Prostate gland (tissue), 2 donors: ENCODE data around the gene CPA1. TPM values are rescaled to one million over a fixed set of nuclear protein-coding genes. Genes with fewer than 3 reads are reported as not detected.

Source experiments
- DNase-seq: peaks from one replicate; pipeline ENCODE4 v3.0.0-alpha.2; 2019; ENCODE audit warnings: low spot score
- H3K27ac ChIP-seq, 2 donors: fragments of 200-600 bp; sonication (generic); 2 replicates each; pipeline ENCODE4 v1.5.1; 2017 to 2019
- H3K27me3 ChIP-seq: fragments of 200-600 bp; sonication (generic); replicated peaks from 2 replicates; pipeline ENCODE4 v1.5.1; 2019; ENCODE audit not compliant: insufficient read depth
- H3K36me3 ChIP-seq, 2 donors: fragments of 200-600 bp; sonication (generic); 1 replicate in 1 of 2; 2 replicates in 1 of 2; pipeline versions ENCODE4 v1.5.1 to v1.8.1; 2017 to 2019
- H3K4me1 ChIP-seq: fragments of 200-600 bp; sonication (generic); replicated peaks from 2 replicates; pipeline ENCODE4 v1.5.1; 2019
- H3K4me3 ChIP-seq, 2 donors: fragments of 200-600 bp; sonication (generic); 2 replicates each; pipeline ENCODE4 v1.5.1; 2017 to 2019
- H3K9me3 ChIP-seq: fragments of 200-600 bp; sonication (generic); 2 replicates; pipeline ENCODE4 v1.5.1; 2017
- CTCF ChIP-seq, 4 experiments: fragments of 200-600 bp in 2 of 4; fragments of 450-650 bp in 2 of 4; sonication (generic) in 2 of 4; IDR thresholded peaks; 1 replicate in 3 of 4; 2 replicates in 1 of 4; pipeline ENCODE4 v1.5.1; 2016 to 2019; ENCODE audit warnings: antibody characterized with exemption in 4 of 4, mild to moderate bottlenecking in 2 of 4, moderate library complexity in 2 of 4
- POLR2A ChIP-seq: fragments of 450-650 bp; IDR thresholded peaks from one replicate; pipeline ENCODE4 v1.6.1; 2016; ENCODE audit warnings: antibody characterized with exemption, mild to moderate bottlenecking
- POLR2AphosphoS5 ChIP-seq: sonication (generic); formaldehyde crosslinking; IDR thresholded peaks from one replicate; pipeline ENCODE4 v1.6.1; 2017; ENCODE audit warnings: antibody characterized with exemption
- WGBS: methylation state at CpG from one replicate; pipeline ENCODE4 v1.1.5; 2018; 5-methylcytosine and 5-hydroxymethylcytosine counted together
- intact Hi-C: fragments of 100-400 bp; cut with DNase I; formaldehyde crosslinking; loops from one replicate; pipeline ENCODE4 v1.14.2; 2022
- total RNA-seq, 2 donors: library from RNA; depleted of rRNA; stranded (reverse); fragments of >200 nt; gene quantifications; one replicate each; pipeline ENCODE4 v1.1.0, GENCODE V29; 2016

Gene CPA1
- total RNA-seq, 2 donors from 2014 or later, result 0.14 TPM; not detected in 1

GRCh38 chr7:130397758-130398073 is 17.4 kb downstream of the CPA1 start:
- Histone ChIP-seq H3K4me3 (no peak overlapping the region), H3K27me3 (no peaks in the 10 kb centered on the region), H3K27ac (no peak overlapping the region), H3K9me3 (no peaks in the 10 kb centered on the region), H3K36me3 (no peaks in the 10 kb centered on the region), H3K4me1 (no peaks in the 10 kb centered on the region)
- 53% methylated on average over 3 of the region's 3 CpGs for WGBS
- TF ChIP-seq POLR2A (no peak), CTCF (IDR thresholded peaks at IDR 0.05) (no peak), POLR2AphosphoS5 (no peak)
- no peak for DNase-seq
- intact Hi-C loops, result no loop called here

GRCh38 chr7:130398526-130399090 is 18.3 kb downstream of the CPA1 start:
- Histone ChIP-seq H3K9me3 (no peaks in the 10 kb centered on the region), H3K27me3 (no peaks in the 10 kb centered on the region), H3K36me3 (no peaks in the 10 kb centered on the region), H3K4me1 (no peaks in the 10 kb centered on the region), H3K4me3 (no peak overlapping the region), H3K27ac (no peak overlapping the region)
- WGBS, result 61% methylated on average over 8 of the region's 8 CpGs
- no peak for TF ChIP-seq CTCF (IDR thresholded peaks at IDR 0.05)
- TF ChIP-seq POLR2A, result no peak
- TF ChIP-seq POLR2AphosphoS5, result no peak
- intact Hi-C loops, result no loop called here
- DNase-seq, result no peak

- no peaks in the 10 kb centered on the region for H3K36me3 ChIP-seq
- intact Hi-C loops, result no loop called here
- H3K27me3 ChIP-seq, result no peaks in the 10 kb centered on the region
- H3K27ac ChIP-seq, result no peak overlapping the region
- no peak for DNase-seq
- TF ChIP-seq POLR2AphosphoS5 (no peak), POLR2A (no peak)
- no peaks in the 10 kb centered on the region for H3K4me1 ChIP-seq
- H3K4me3 ChIP-seq, result no peak overlapping the region
- 60% methylated on average over 4 of the region's 4 CpGs for WGBS
- no peaks in the 10 kb centered on the region for H3K9me3 ChIP-seq
Observed at GRCh38 chr7:130400120-130400572, 19.9 kb downstream of the CPA1 start.

- intact Hi-C loops, result no loop called here
- no peaks in the 10 kb centered on the region for H3K27me3 ChIP-seq
- no peak for TF ChIP-seq CTCF (IDR thresholded peaks at IDR 0.05)
- TF ChIP-seq POLR2AphosphoS5, result no peak
- TF ChIP-seq POLR2A, result no peak
- H3K4me1 ChIP-seq, result no peaks in the 10 kb centered on the region
- H3K4me3 ChIP-seq, result no peak overlapping the region
- no peaks in the 10 kb centered on the region for H3K36me3 ChIP-seq
- H3K27ac ChIP-seq, result no peak overlapping the region
- DNase-seq, result no peak
- no peaks in the 10 kb centered on the region for H3K9me3 ChIP-seq
- WGBS, result 94% methylated on average over 1 of the region's 1 CpG
Observed at GRCh38 chr7:130401101-130401500, 20.8 kb downstream of the CPA1 start.

- no peaks in the 10 kb centered on the region for H3K27me3 ChIP-seq
- 91% methylated on average over 3 of the region's 3 CpGs for WGBS
- DNase-seq, result no peak
- no peaks in the 10 kb centered on the region for H3K36me3 ChIP-seq
- no peaks in the 10 kb centered on the region for H3K4me1 ChIP-seq
- intact Hi-C loops, result no loop called here
- no peaks in the 10 kb centered on the region for H3K9me3 ChIP-seq
- H3K4me3 ChIP-seq, result no peak overlapping the region
- no peak for TF ChIP-seq POLR2A
- no peak for TF ChIP-seq POLR2AphosphoS5
- no peak for TF ChIP-seq CTCF (IDR thresholded peaks at IDR 0.05)
- no peak overlapping the region for H3K27ac ChIP-seq
Observed at GRCh38 chr7:130401578-130401977, 21.3 kb downstream of the CPA1 start.
